Keratinocyte (primary cell): Measurements from ENCODE around the gene MED12L. TPM values are rescaled to one million over a fixed set of nuclear protein-coding genes. Genes with fewer than 3 reads are reported as not detected.

Experiments used
- DNase-seq: peaks from one replicate; pipeline ENCODE4 v3.0.0-alpha.2; 2011; ENCODE audit warnings: low read depth, missing footprints, low spot score
- FAIRE-seq: peaks from 2 replicates; lab custom pipeline; 2011; peaks lifted over from hg19 to GRCh38; lab: Jason Lieb, UNC
- H2AFZ ChIP-seq: 2 replicates; pipeline ENCODE4 v1.6.0; 2012; ENCODE audit warnings: low read length, control low read depth, inconsistent platforms; ENCODE audit not compliant: control insufficient read depth
- H3K27ac ChIP-seq: 2 replicates; pipeline ENCODE4 v1.5.1; 2011; ENCODE audit warnings: low read length; ENCODE audit not compliant: control insufficient read depth, insufficient read depth
- H3K27me3 ChIP-seq: 3 replicates; pipeline ENCODE4 v1.6.0; 2011; ENCODE audit warnings: low read length; ENCODE audit not compliant: control insufficient read depth, insufficient read depth; ENCODE audit errors: extremely low read depth
- H3K36me3 ChIP-seq, 2 experiments: 2 replicates in 1 of 2; 3 replicates in 1 of 2; pipeline ENCODE4 v1.5.1; 2011; ENCODE audit warnings: low read length in 2 of 2, mild to moderate bottlenecking in 1 of 2; ENCODE audit not compliant: control insufficient read depth in 2 of 2, insufficient read depth in 2 of 2; ENCODE audit errors: extremely low read depth in 1 of 2
- H3K4me1 ChIP-seq: 3 replicates; pipeline ENCODE4 v1.5.1; 2011; ENCODE audit warnings: low read length; ENCODE audit not compliant: control insufficient read depth, insufficient read depth; ENCODE audit errors: extremely low read depth
- H3K4me2 ChIP-seq: 3 replicates; pipeline ENCODE4 v1.6.0; 2011; ENCODE audit warnings: low read depth, low read length; ENCODE audit not compliant: control insufficient read depth, insufficient read depth; ENCODE audit errors: extremely low read depth
- H3K4me3 ChIP-seq, 3 experiments: fragments of 200-600 bp in 1 of 3; sonication (generic) in 1 of 3; 2 replicates in 2 of 3; 3 replicates in 1 of 3; pipeline ENCODE4 v1.5.1; 2011 to 2016; ENCODE audit warnings: low read length in 3 of 3, mild to moderate bottlenecking in 3 of 3, control low read depth in 2 of 3, inconsistent platforms in 1 of 3, low read depth in 1 of 3, mixed read lengths in 1 of 3, mixed run types in 1 of 3, moderate library complexity in 1 of 3; ENCODE audit not compliant: control insufficient read depth in 2 of 3, insufficient read depth in 2 of 3; ENCODE audit errors: extremely low read depth in 1 of 3
- H3K79me2 ChIP-seq: 2 replicates; pipeline ENCODE4 v1.6.0; 2012; ENCODE audit warnings: low read length; ENCODE audit not compliant: control insufficient read depth, insufficient read depth
- H3K9ac ChIP-seq: 3 replicates; pipeline ENCODE4 v1.6.0; 2011; ENCODE audit warnings: low read length; ENCODE audit not compliant: control insufficient read depth, insufficient read depth; ENCODE audit errors: extremely low read depth
- H3K9me1 ChIP-seq: 3 replicates; pipeline ENCODE4 v1.6.0; 2011; ENCODE audit warnings: low read length; ENCODE audit not compliant: control insufficient read depth, insufficient read depth; ENCODE audit errors: extremely low read depth
- H3K9me3 ChIP-seq: 2 replicates; pipeline ENCODE4 v1.5.1; 2012; ENCODE audit warnings: low read depth, low read length; ENCODE audit not compliant: control insufficient read depth
- H4K20me1 ChIP-seq: 3 replicates; pipeline ENCODE4 v1.6.0; 2011; ENCODE audit warnings: low read length; ENCODE audit not compliant: control insufficient read depth, insufficient read depth; ENCODE audit errors: extremely low read depth
- CTCF ChIP-seq, 3 experiments: IDR thresholded peaks in 1 of 3; conservative IDR thresholded peaks in 1 of 3; optimal IDR thresholded peaks in 1 of 3; 2 replicates in 2 of 3; 3 replicates in 1 of 3; pipeline versions ENCODE3 to v1.5.1; 2011; ENCODE audit warnings: low read length in 3 of 3, mild to moderate bottlenecking in 3 of 3, moderate library complexity in 2 of 3, control low read depth in 1 of 3, inconsistent platforms in 1 of 3; ENCODE audit not compliant: insufficient read depth in 2 of 3; ENCODE audit errors: extremely low read depth in 1 of 3
- EZH2 ChIP-seq: IDR thresholded peaks from one replicate; pipeline ENCODE4 v1.6.1; 2012; ENCODE audit warnings: inconsistent platforms, mild to moderate bottlenecking, low read length, moderate library complexity
- dilution Hi-C: fragments of 300-500 bp; cut with MboI; formaldehyde crosslinking; loops from one replicate; pipeline ENCODE4 v1.7.0; 2020; ENCODE audit warnings: low sequenced_read_pairs; ENCODE audit not compliant: extremely low pct_ligation_motif_present
- polyA plus RNA-seq, 5 experiments: library from polyadenylated mRNA; depleted of rRNA in 3 of 5; stranded (reverse) in 3 of 5; stranded (forward) in 1 of 5; unstranded in 1 of 5; fragments of >200 nt; gene quantifications; 1 replicate in 1 of 5; 2 replicates in 3 of 5; 3 replicates in 1 of 5; pipeline versions ENCODE4 v1.2.1 to v1.2.3, GENCODE V29; 2011 to 2012; ENCODE audit warnings: missing spikeins in 2 of 5, low read depth in 1 of 5, low replicate concordance in 1 of 5

Gene MED12L
- polyA plus RNA-seq, 1 donor (not counting 4 experiments of a cell fraction or from before 2014, with no cell fraction given): 0.04 TPM

- Histone ChIP-seq H3K9ac (no peak overlapping the region), H2AFZ (no peak overlapping the region), H4K20me1 (no peaks in the 10 kb centered on the region), H3K27me3 (no peaks in the 10 kb centered on the region), H3K4me1 (peaks cover 4% of the 10 kb centered on the region), H3K9me3 (no peaks in the 10 kb centered on the region), H3K79me2 (no peaks in the 10 kb centered on the region), H3K4me2 (no peak overlapping the region), H3K9me1 (no peaks in the 10 kb centered on the region), H3K4me3 (no peak overlapping the region), H3K27ac (no peak overlapping the region), H3K36me3 (no peaks in the 10 kb centered on the region)
- no peak for DNase-seq
- no peak for TF ChIP-seq EZH2
- no peak for TF ChIP-seq CTCF (optimal IDR thresholded peaks at IDR 0.05 in 1 of 3, IDR thresholded peaks at IDR 0.05 in 1 of 3, conservative IDR thresholded peaks at IDR 0.05 in 1 of 3; ENCODE audit: extremely low read depth in 1 of 3, insufficient read depth in 2 of 3, low read length in 3 of 3)
- no peak for FAIRE-seq
- dilution Hi-C loops: no loop called here
These were observed 59.3 kb downstream of the MED12L start for GRCh38 chr3:151144760-151145159.

GRCh38 chr3:151145713-151146070 lies 60.2 kb downstream of the MED12L start:
- Histone ChIP-seq H3K4me2 (peak overlapping the region; percentile 11), H3K27me3 (no peaks in the 10 kb centered on the region), H3K36me3 (no peaks in the 10 kb centered on the region), H3K4me1 (peaks cover 4% of the 10 kb centered on the region), H2AFZ (no peak overlapping the region), H4K20me1 (no peaks in the 10 kb centered on the region), H3K9me3 (no peaks in the 10 kb centered on the region), H3K4me3 (no peak overlapping the region), H3K9ac (no peak overlapping the region), H3K27ac (no peak overlapping the region), H3K79me2 (no peaks in the 10 kb centered on the region), H3K9me1 (no peaks in the 10 kb centered on the region)
- dilution Hi-C loops: no loop called here
- TF ChIP-seq CTCF (optimal IDR thresholded peaks at IDR 0.05 in 1 of 3, IDR thresholded peaks at IDR 0.05 in 1 of 3, conservative IDR thresholded peaks at IDR 0.05 in 1 of 3; ENCODE audit: extremely low read depth in 1 of 3, insufficient read depth in 2 of 3, low read length in 3 of 3) (no peak), EZH2 (no peak)
- no peak for DNase-seq
- FAIRE-seq: no peak
